GM19239 (cell line): Measurements from ENCODE around the gene TMEM134.
"Not testable (repeated sequence)": the region's sequence is repeated elsewhere in the genome, so short reads cannot be mapped to it uniquely, and the experiment has no call there.

Experiments
- DNase-seq: peaks from one replicate; pipeline ENCODE4 v3.0.0; 2011; ENCODE audit warnings: low spot score; ENCODE audit not compliant: insufficient read length
- FAIRE-seq: peaks from 2 replicates; lab custom pipeline; 2011; peaks lifted over from hg19 to GRCh38; lab: Jason Lieb, UNC

TMEM134 gene

GRCh38 chr11:67468759-67469507, at the start of gene TMEM134:
Gene TMEM134 (minus strand): TSS chr11:67469251. CDS start chr11:67469192, 59 bp downstream.
- DNase-seq (peak; percentile 93), FAIRE-seq (peak; percentile 23)

GRCh38 chr11:67517784-67518552, 48.9 kb upstream of the TMEM134 start:
- DNase-seq (no peak), FAIRE-seq (no peak)

GRCh38 chr11:67516806-67517205, 47.8 kb upstream of the TMEM134 start:
- DNase-seq (no peak), FAIRE-seq (no peak)

GRCh38 chr11:67514116-67514515, 45.1 kb upstream of the TMEM134 start:
- FAIRE-seq (no peak), DNase-seq (no peak)

- not testable (repeated sequence) for FAIRE-seq, DNase-seq
These were observed 42.5 kb upstream of the TMEM134 start for GRCh38 chr11:67511558-67511957.

GRCh38 chr11:67510023-67510345, 40.9 kb upstream of the TMEM134 start:
- FAIRE-seq: no peak

GRCh38 chr11:67508486-67509121, 39.6 kb upstream of the TMEM134 start:
- no peak for FAIRE-seq
- DNase-seq: peak; percentile 94

More at GRCh38 chr11:67510023-67510345, 40.9 kb upstream of the TMEM134 start:
- no peak for DNase-seq

GRCh38 chr11:67507864-67508485, 38.9 kb upstream of the TMEM134 start, which contains the start of gene CDK2AP2:
Gene CDK2AP2 (minus strand): TSS chr11:67508162. CDS start chr11:67508082, 80 bp downstream.
- FAIRE-seq (peak; percentile 97), DNase-seq (peak; percentile 91)

GRCh38 chr11:67507242-67507863, 38.3 kb upstream of the TMEM134 start:
- FAIRE-seq (peak; percentile 59), DNase-seq (no peak)

- DNase-seq (no peak), FAIRE-seq (no peak)
These were observed 37.5 kb upstream of the TMEM134 start for GRCh38 chr11:67506426-67507051.

- peak; percentile 85 for DNase-seq
- FAIRE-seq: peak; percentile 89
These were observed 36.8 kb upstream of the TMEM134 start for GRCh38 chr11:67505605-67506396.

- FAIRE-seq (no peak), DNase-seq (peak; percentile 85)
These were observed 36.0 kb upstream of the TMEM134 start, which contains the start of gene PITPNM1 for GRCh38 chr11:67504950-67505581. Gene PITPNM1 (minus strand): TSS chr11:67505363. CDS start chr11:67504180, 1,183 bp downstream.

GRCh38 chr11:67504005-67504949, 35.2 kb upstream of the TMEM134 start:
- DNase-seq (no peak), FAIRE-seq (no peak)

- no peak for FAIRE-seq
- DNase-seq: no peak
These were observed 34.3 kb upstream of the TMEM134 start for GRCh38 chr11:67503119-67504004.

GRCh38 chr11:67502328-67502979, 33.4 kb upstream of the TMEM134 start:
- no peak for FAIRE-seq

GRCh38 chr11:67501854-67502253, 32.8 kb upstream of the TMEM134 start:
- no peak for DNase-seq
- no peak for FAIRE-seq

More at GRCh38 chr11:67502328-67502979, 33.4 kb upstream of the TMEM134 start:
- DNase-seq: no peak
